Adrenal gland (tissue), 12 donors: ENCODE results near the gene KIAA1958. TPM values are rescaled to one million over a fixed set of nuclear protein-coding genes. Genes with fewer than 3 reads are reported as not detected.

Experiments used
- DNase-seq, 7 donors: peaks; one replicate each; pipeline ENCODE4 v3.0.0-alpha.2; 2019 to 2020
- H3K27ac ChIP-seq, 5 donors: fragments of 200-600 bp; sonication (generic) in 4 of 5; 1 replicate in 3 of 5; 2 replicates in 2 of 5; pipeline versions ENCODE4 v1.5.1 to v1.8.0; 2016 to 2020; ENCODE audit warnings: mild to moderate bottlenecking in 1 of 5
- H3K27me3 ChIP-seq: fragments of 200-600 bp; 2 replicates; pipeline ENCODE4 v1.8.0; 2021
- H3K36me3 ChIP-seq, 2 donors: fragments of 200-600 bp; replicated peaks in 1 of 2; 1 replicate in 1 of 2; 2 replicates in 1 of 2; pipeline versions ENCODE4 v1.5.1 to v1.8.0; 2018 to 2022
- H3K4me1 ChIP-seq, 2 donors: fragments of 200-600 bp; replicated peaks in 1 of 2; 1 replicate in 1 of 2; 2 replicates in 1 of 2; pipeline versions ENCODE4 v1.5.1 to v1.8.0; 2018 to 2021
- H3K4me3 ChIP-seq, 4 donors: fragments of 200-600 bp; sonication (generic) in 3 of 4; one replicate each; pipeline ENCODE4 v1.5.1; 2016 to 2018
- H3K9me3 ChIP-seq, 3 donors: fragments of 200-600 bp; sonication (generic) in 1 of 3; replicated peaks in 1 of 3; 1 replicate in 2 of 3; 2 replicates in 1 of 3; pipeline versions ENCODE4 v1.5.1 to v1.8.0; 2016 to 2021
- CTCF ChIP-seq, 6 experiments: fragments of 450-650 bp in 4 of 6; fragments of 200-600 bp in 2 of 6; sonication (generic) in 1 of 6; IDR thresholded peaks; 1 replicate in 5 of 6; 2 replicates in 1 of 6; pipeline versions ENCODE4 v1.5.1 to v1.8.0; 2016 to 2021; ENCODE audit warnings: antibody characterized with exemption in 6 of 6, mild to moderate bottlenecking in 2 of 6, moderate library complexity in 1 of 6
- POLR2A ChIP-seq, 2 donors: fragments of 450-650 bp; IDR thresholded peaks; one replicate each; pipeline ENCODE4 v1.6.1; 2017; ENCODE audit warnings: antibody characterized with exemption in 2 of 2, mild to moderate bottlenecking in 2 of 2, moderate library complexity in 1 of 2
- WGBS, 4 donors: extraction: QIAGEN DNeasy Blood & Tissue Kit in 2 of 4; methylation state at CpG; one replicate each; pipeline versions ENCODE4 v1.1.5 to v1.1.7; 2013 to 2017; 5-methylcytosine and 5-hydroxymethylcytosine counted together
- intact Hi-C, 2 donors: fragments of 100-400 bp; cut with DNase I; formaldehyde crosslinking; loops; one replicate each; pipeline versions ENCODE4 v1.14.1 to v1.15.0; 2022 to 2023
- polyA plus RNA-seq, 3 donors: library from polyadenylated mRNA; stranded (reverse); fragments of 200-250 nt in 2 of 3; fragments of 350-450 nt in 1 of 3; fragmentation: Illumina TruSeq in 1 of 3; extraction: RNeasy Lipid Tissue Mini Kit (QIAGEN cat#74804) in 1 of 3; gene quantifications; one replicate each; pipeline ENCODE4 v1.2.3, GENCODE V29; 2013 to 2014
- total RNA-seq, 9 donors: library from RNA; depleted of rRNA in 4 of 9; stranded (reverse); fragments of >200 nt in 4 of 9; fragments of 120-200 nt in 1 of 9; fragmentation: NEBNext Ultra II Directional in 1 of 9; extraction: Animal tissue kit (Norgen Biotek cat#: 25700) in 1 of 9; gene quantifications; one replicate each; pipeline versions ENCODE4 v1.1.0 to v1.2.4, GENCODE V29; 2013 to 2023
- donor health status: healthy with polysubstance abuse.
- donor health status: Bipolar disorder and iron deficiency.
- donor health status: DM: yes; HTN: yes; CAD: no.
- donor health status: DM: no; HTN: no; CAD: no.
- donor health status: DM: no; HTN: no; CAD: no.
- donor health status: DM: yes; HTN: yes; CAD: no.

KIAA1958 gene
- total and polyA plus RNA-seq, 12 donors = 3.5 to 67.2 (median 30.0) TPM

- 96 to 100% (median 98%) methylated on average over 3 of the region's 3 CpGs for WGBS, 4 donors
- DNase-seq = no peak
- intact Hi-C loops = no loop called here
- TF ChIP-seq CTCF (IDR thresholded peaks at IDR 0.05) (no peak), POLR2A (IDR thresholded peaks at IDR 0.05) (no peak)
- Histone ChIP-seq H3K9me3 (no peaks in the 10 kb centered on the region), H3K4me1 (peaks cover 10 to 66% of the 10 kb centered on the region in 2 donors), H3K27ac (no peak overlapping the region), H3K4me3 (no peak overlapping the region), H3K36me3 (no peaks in the 10 kb centered on the region), H3K27me3 (no peaks in the 10 kb centered on the region)
Measured at GRCh38 chr9:112555101-112555643, 68.5 kb downstream of the KIAA1958 start.

GRCh38 chr9:112555844-112556482 is 69.3 kb downstream of the KIAA1958 start:
- Histone ChIP-seq H3K27me3 (no peaks in the 10 kb centered on the region), H3K4me3 (no peak overlapping the region), H3K36me3 (no peaks in the 10 kb centered on the region), H3K27ac (peak overlapping the region in 1 of 5 donors; percentile 14), H3K9me3 (no peaks in the 10 kb centered on the region), H3K4me1 (peaks cover 10 to 61% of the 10 kb centered on the region in 2 donors)
- TF ChIP-seq CTCF (IDR thresholded peaks at IDR 0.05) (no peak), POLR2A (IDR thresholded peaks at IDR 0.05) (no peak)
- no peak for DNase-seq
- WGBS, 4 donors = 86 to 94% (median 90%) methylated on average over 9 of the region's 9 CpGs
- intact Hi-C loops = no loop called here

GRCh38 chr9:112556497-112557442 is 70.1 kb downstream of the KIAA1958 start:
- no peak overlapping the region for H3K4me3 ChIP-seq
- H3K4me1 ChIP-seq = peaks cover 10 to 57% of the 10 kb centered on the region in 2 donors
- peak overlapping the region in 1 of 5 donors; percentile 22 for H3K27ac ChIP-seq
- H3K9me3 ChIP-seq = no peaks in the 10 kb centered on the region
- 81 to 82% (median 81%) methylated on average over 6 of the region's 6 CpGs for WGBS, 4 donors
- intact Hi-C loops = no loop called here
- no peak for DNase-seq
- no peak for TF ChIP-seq POLR2A (IDR thresholded peaks at IDR 0.05)
- no peak for TF ChIP-seq CTCF (IDR thresholded peaks at IDR 0.05)
- no peaks in the 10 kb centered on the region for H3K36me3 ChIP-seq
- no peaks in the 10 kb centered on the region for H3K27me3 ChIP-seq

- H3K27ac ChIP-seq = no peak overlapping the region
Measured at GRCh38 chr9:112558476-112558875, 71.8 kb downstream of the KIAA1958 start.

More at GRCh38 chr9:112558476-112558875, 71.8 kb downstream of the KIAA1958 start:
- intact Hi-C loops = no loop called here
- H3K4me1 ChIP-seq = peaks cover 17 to 52% of the 10 kb centered on the region in 2 donors
- TF ChIP-seq POLR2A (IDR thresholded peaks at IDR 0.05) (no peak), CTCF (IDR thresholded peaks at IDR 0.05) (no peak)
- no peaks in the 10 kb centered on the region for H3K27me3 ChIP-seq
- no peaks in the 10 kb centered on the region for H3K9me3 ChIP-seq
- no peak for DNase-seq
- WGBS, 4 donors = 58 to 75% (median 65%) methylated on average over 1 of the region's 1 CpG
- no peak overlapping the region for H3K4me3 ChIP-seq
- H3K36me3 ChIP-seq = no peaks in the 10 kb centered on the region
